IMR-90 (cell line): ENCODE measurements around the gene EML6. TPM values are rescaled to one million over a fixed set of nuclear protein-coding genes. Genes with fewer than 3 reads are reported as not detected.

Experiments used
- ATAC-seq: fragments of 200-7000 bp; cut with Tn5 transposase; 2 replicates; pipeline ENCODE4 v1.9.1; 2020; ENCODE audit warnings: low read depth, mild to moderate bottlenecking, moderate library complexity
- BruUV-seq: library from RNA; stranded (reverse); fragments of 400-500 nt; replicated peaks from 2 replicates; lab custom pipeline; 2021; lab: Mats Ljungman, UMichigan
- CTCF ChIA-PET: fragments of 300-600 bp; formaldehyde crosslinking; extraction: SDS; loops from one replicate; lab custom pipeline; 2021; ENCODE audit warnings: antibody characterized with exemption; lab: Yijun Ruan, JAX
- POLR2A ChIA-PET: fragments of 300-600 bp; sonication (Branson Sonifier 250); formaldehyde crosslinking; loops from one replicate; lab custom pipeline; 2022; ENCODE audit warnings: antibody characterized with exemption; ENCODE audit not compliant: unreplicated experiment; lab: Charles Lee
- DNase-seq: peaks from one replicate; pipeline ENCODE4 v3.0.0; 2013
- H2AFZ ChIP-seq: replicated peaks from 2 replicates; pipeline ENCODE3; 2013; ENCODE audit warnings: low read length, mild to moderate bottlenecking; ENCODE audit not compliant: poor library complexity
- H2AK5ac ChIP-seq: 2 replicates; pipeline ENCODE4 v1.6.1; 2013; ENCODE audit warnings: low read depth, low read length, inconsistent platforms
- H2AK9ac ChIP-seq: replicated peaks from 2 replicates; pipeline ENCODE3; 2013; ENCODE audit warnings: mild to moderate bottlenecking, low read depth, low read length, moderate library complexity; ENCODE audit not compliant: poor library complexity
- H2BK120ac ChIP-seq: 2 replicates; pipeline ENCODE4 v1.6.1; 2013; ENCODE audit warnings: low read depth, low read length, inconsistent platforms
- H2BK15ac ChIP-seq: 3 replicates; pipeline ENCODE4 v1.6.1; 2013; ENCODE audit warnings: low read depth, low read length, inconsistent platforms
- H2BK20ac ChIP-seq: 2 replicates; pipeline ENCODE4 v1.6.1; 2013; ENCODE audit warnings: low read depth, mild to moderate bottlenecking, inconsistent platforms, low read length, moderate library complexity
- H2BK5ac ChIP-seq: 2 replicates; pipeline ENCODE4 v1.6.1; 2013; ENCODE audit warnings: mild to moderate bottlenecking, low read depth, low read length, inconsistent platforms; ENCODE audit not compliant: poor library complexity, severe bottlenecking
- H3K14ac ChIP-seq: replicated peaks from 2 replicates; pipeline ENCODE4 v1.6.1; 2013; ENCODE audit warnings: low read depth, low read length, inconsistent platforms
- H3K18ac ChIP-seq: 2 replicates; pipeline ENCODE4 v1.6.1; 2013; ENCODE audit warnings: low read depth, low read length, control low read depth
- H3K23ac ChIP-seq: 2 replicates; pipeline ENCODE4 v1.6.1; 2013; ENCODE audit warnings: low read depth, low read length, inconsistent platforms
- H3K27ac ChIP-seq: 2 replicates; pipeline ENCODE4 v1.5.1; 2013; ENCODE audit warnings: mild to moderate bottlenecking, control low read depth, low read length; ENCODE audit not compliant: insufficient read depth
- H3K27me3 ChIP-seq: 2 replicates; pipeline ENCODE4 v1.6.1; 2013; ENCODE audit warnings: low read length; ENCODE audit not compliant: control insufficient read depth, insufficient read depth
- H3K36me3 ChIP-seq: 2 replicates; pipeline ENCODE4 v1.6.1; 2013; ENCODE audit warnings: low read length, mixed read lengths; ENCODE audit not compliant: control insufficient read depth, insufficient read depth
- H3K4ac ChIP-seq: 2 replicates; pipeline ENCODE4 v1.6.1; 2013; ENCODE audit warnings: low read depth, low read length, inconsistent platforms
- H3K4me1 ChIP-seq: 2 replicates; pipeline ENCODE4 v1.6.1; 2013; ENCODE audit warnings: low read length, mixed read lengths; ENCODE audit not compliant: control insufficient read depth, insufficient read depth
- H3K4me2 ChIP-seq: 2 replicates; pipeline ENCODE4 v1.6.1; 2013; ENCODE audit warnings: low read depth, mild to moderate bottlenecking, control low read depth, low read length, moderate library complexity
- H3K4me3 ChIP-seq: 2 replicates; pipeline ENCODE4 v1.5.1; 2013; ENCODE audit warnings: low read depth, mild to moderate bottlenecking, control low read depth, low read length, moderate library complexity; ENCODE audit not compliant: insufficient read depth
- H3K56ac ChIP-seq: 2 replicates; pipeline ENCODE4 v1.6.1; 2013; ENCODE audit warnings: low read length, inconsistent platforms; ENCODE audit not compliant: insufficient read depth; ENCODE audit errors: extremely low read depth
- H3K79me1 ChIP-seq, 2 experiments: 2 replicates each; pipeline ENCODE4 v1.6.1; 2013; ENCODE audit warnings: low read length in 2 of 2, inconsistent platforms in 1 of 2, low read depth in 1 of 2
- H3K9ac ChIP-seq: 2 replicates; pipeline ENCODE4 v1.6.1; 2013; ENCODE audit warnings: low read depth, low read length, control low read depth
- H3K9me1 ChIP-seq: 2 replicates; pipeline ENCODE4 v1.6.1; 2013; ENCODE audit warnings: low read length, inconsistent platforms; ENCODE audit not compliant: insufficient read depth
- H3K9me3 ChIP-seq: 2 replicates; pipeline ENCODE4 v1.6.1; 2013; ENCODE audit warnings: low read length; ENCODE audit not compliant: control insufficient read depth, insufficient read depth
- H4K20me1 ChIP-seq: 2 replicates; pipeline ENCODE4 v1.6.1; 2013; ENCODE audit warnings: low read length, inconsistent platforms; ENCODE audit not compliant: insufficient read depth
- H4K5ac ChIP-seq: 2 replicates; pipeline ENCODE4 v1.6.1; 2013; ENCODE audit warnings: mild to moderate bottlenecking, low read depth, low read length, control low read depth
- H4K8ac ChIP-seq, 2 experiments: 2 replicates each; pipeline ENCODE4 v1.6.1; 2013; ENCODE audit warnings: low read depth in 2 of 2, low read length in 2 of 2, control low read depth in 1 of 2, inconsistent platforms in 1 of 2
- H4K91ac ChIP-seq: 2 replicates; pipeline ENCODE4 v1.6.1; 2013; ENCODE audit warnings: low read depth, low read length, inconsistent platforms; ENCODE audit not compliant: insufficient read depth
- BHLHE40 ChIP-seq: fragments of 150-350 bp; IDR thresholded peaks from 2 replicates; pipeline ENCODE4 v1.6.1; 2016; ENCODE audit warnings: mild to moderate bottlenecking, low read depth, low read length
- CEBPB ChIP-seq: IDR thresholded peaks from 2 replicates; pipeline ENCODE4 v1.6.1; 2012; ENCODE audit warnings: low read depth, low read length, improper control_type of control experiment
- MAFK ChIP-seq: IDR thresholded peaks from 2 replicates; pipeline ENCODE4 v1.6.1; 2012; ENCODE audit warnings: low read depth, low read length, improper control_type of control experiment
- MXI1 ChIP-seq: IDR thresholded peaks from 2 replicates; pipeline ENCODE4 v1.6.1; 2012; ENCODE audit warnings: low read depth, mild to moderate bottlenecking, low read length, moderate library complexity, borderline replicate concordance
- NFE2L2 ChIP-seq: fragments of 150-350 bp; IDR thresholded peaks from 2 replicates; pipeline ENCODE4 v1.6.1; 2016; ENCODE audit warnings: low read depth, mild to moderate bottlenecking, low read length
- POLR2A ChIP-seq: IDR thresholded peaks from 2 replicates; pipeline ENCODE4 v1.6.1; 2012; ENCODE audit warnings: mild to moderate bottlenecking, low read depth, low read length
- RAD21 ChIP-seq: IDR thresholded peaks from 2 replicates; pipeline ENCODE4 v1.6.1; 2012; ENCODE audit warnings: low read length, improper control_type of control experiment
- RCOR1 ChIP-seq: IDR thresholded peaks from 2 replicates; pipeline ENCODE4 v1.6.1; 2012; ENCODE audit warnings: mild to moderate bottlenecking, low read length, improper control_type of control experiment; ENCODE audit not compliant: insufficient replicate concordance
- RFX5 ChIP-seq: IDR thresholded peaks from 2 replicates; pipeline ENCODE4 v1.8.0; 2012; ENCODE audit warnings: low read depth, mild to moderate bottlenecking, low read length, moderate library complexity
- SMC3 ChIP-seq: fragments of 150-350 bp; IDR thresholded peaks from 2 replicates; pipeline ENCODE4 v1.6.1; 2016; ENCODE audit warnings: low read depth, mild to moderate bottlenecking, antibody characterized with exemption, low read length, moderate library complexity
- WGBS, 2 experiments: methylation state at CpG; one replicate each; pipeline versions ENCODE4 v1.1.5 to v1.1.7; 2013; ENCODE audit warnings: missing lambda C conversion rate in 2 of 2; ENCODE audit not compliant: insufficient read length in 1 of 2; ENCODE audit errors: extremely low coverage in 2 of 2; 5-methylcytosine and 5-hydroxymethylcytosine counted together
- dilution Hi-C: fragments of 300-500 bp; cut with HindIII; formaldehyde crosslinking; loops from one replicate; pipeline ENCODE4 v1.14.3; 2018; ENCODE audit warnings: low sequenced_read_pairs; ENCODE audit not compliant: unreplicated experiment
- in situ Hi-C: fragments of 300-500 bp; cut with MboI; formaldehyde crosslinking; loops from 3 replicates; pipeline ENCODE4 v1.14.3; 2019; ENCODE audit warnings: low sequenced_read_pairs, inconsistent platforms, mixed read lengths
- intact Hi-C: fragments of 100-400 bp; cut with micrococcal nuclease; formaldehyde crosslinking; loops from 2 replicates; pipeline ENCODE4 v1.10.0; 2022
- polyA plus RNA-seq, 3 experiments: library from polyadenylated mRNA; depleted of rRNA; stranded (reverse); fragments of >200 nt; gene quantifications; 2 replicates each; pipeline ENCODE4 v1.2.3, GENCODE V29; 2012; ENCODE audit warnings: low replicate concordance in 1 of 3
- total RNA-seq: library from RNA; depleted of rRNA; stranded (reverse); fragments of >200 nt; gene quantifications from 2 replicates; pipeline ENCODE4 v1.2.3, GENCODE V29; 2012
- TF ChIP-seq, protein P1 (sequence below): fragments of 150-350 bp; IDR thresholded peaks from 2 replicates; pipeline ENCODE4 v1.6.1; 2016; ENCODE audit warnings: low read depth, mild to moderate bottlenecking, low read length, moderate library complexity, borderline replicate concordance
- TF ChIP-seq, protein P2 (sequence below): conservative IDR thresholded peaks from 2 replicates; pipeline ENCODE4 v1.5.1; 2012; ENCODE audit warnings: mild to moderate bottlenecking, low read depth, low read length, improper control_type of control experiment

The EML6 gene
- total and polyA plus RNA-seq, 2 of the 4 experiments (the other 2 are of a cell fraction), result 0.18 to 0.19 TPM

DNA sequence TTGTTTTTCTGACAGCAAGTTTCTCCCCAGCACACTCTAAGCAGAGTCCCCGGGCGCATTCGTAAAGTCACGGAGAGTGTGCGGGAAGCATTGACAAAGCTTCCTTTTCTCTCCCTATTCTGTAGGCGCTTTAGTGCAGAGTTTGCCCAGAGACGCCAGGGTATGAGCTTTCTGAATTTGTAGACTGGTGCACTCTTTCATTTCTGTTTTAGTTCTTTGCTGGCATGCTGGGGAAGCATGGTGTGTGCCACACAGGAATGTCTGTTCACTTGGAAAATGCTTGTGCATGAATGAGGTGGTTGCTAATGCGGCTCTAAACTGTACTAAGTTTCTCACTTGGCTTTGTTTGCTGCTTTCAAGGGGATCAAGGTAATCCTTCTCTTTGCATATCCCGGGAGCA is 224.2 kb downstream of the EML6 start:
- no peak overlapping the region for H3K9ac ChIP-seq
- H3K79me1 ChIP-seq, result peaks cover 0 to 24% of the 10 kb centered on the region in 2 experiments; a peak in 3 of 4 replicates
- POLR2A ChIA-PET, result no interaction called here
- H3K18ac ChIP-seq, result no peak overlapping the region
- peaks cover 34% of the 10 kb centered on the region for H3K9me1 ChIP-seq
- no peak overlapping the region for H2AK9ac ChIP-seq
- H2BK15ac ChIP-seq, result no peak overlapping the region
- no peak overlapping the region for H3K27ac ChIP-seq
- intact Hi-C loops (no loop called here), in situ Hi-C loops (no loop called here), dilution Hi-C loops (no loop called here)
- H3K4ac ChIP-seq, result no peak overlapping the region
- ATAC-seq, result no peak
- H4K20me1 ChIP-seq, result no peaks in the 10 kb centered on the region
- 100% methylated on average over 1 of the region's 9 CpGs; no CpG with 5 or more reads in 1 of the 2 experiments for WGBS, 2 experiments
- H3K27me3 ChIP-seq, result no peaks in the 10 kb centered on the region; the same call in 1 of the 2 replicates
- no peak overlapping the region for H2BK120ac ChIP-seq
- peaks cover 29% of the 10 kb centered on the region for H3K4me1 ChIP-seq
- no peaks in the 10 kb centered on the region for H3K9me3 ChIP-seq
- no peak overlapping the region for H4K91ac ChIP-seq
- H3K23ac ChIP-seq, result no peak overlapping the region
- no peak for DNase-seq
- H4K5ac ChIP-seq, result no peak overlapping the region
- no peak overlapping the region for H2BK5ac ChIP-seq
- H2AK5ac ChIP-seq, result no peak overlapping the region
- no peak overlapping the region for H2AFZ ChIP-seq
- H4K8ac ChIP-seq, result no peak overlapping the region
- no TSS peak for BruUV-seq
- H3K36me3 ChIP-seq, result no peaks in the 10 kb centered on the region
- H3K4me3 ChIP-seq, result no peak overlapping the region
- no peak overlapping the region for H2BK20ac ChIP-seq
- H3K14ac ChIP-seq, result no peak overlapping the region
- H3K4me2 ChIP-seq, result no peak overlapping the region
- CTCF ChIA-PET, result interaction anchor here (0.6 kb wide), 1 partner anchor 69 kb away, joined by 3 read pairs; no protein-coding TSS in a partner anchor
- no peak for TF ChIP-seq MAFK
- TF ChIP-seq BHLHE40, result no peak
- TF ChIP-seq RFX5, result no peak
- no peak for TF ChIP-seq MXI1
- TF ChIP-seq, protein P1, sequence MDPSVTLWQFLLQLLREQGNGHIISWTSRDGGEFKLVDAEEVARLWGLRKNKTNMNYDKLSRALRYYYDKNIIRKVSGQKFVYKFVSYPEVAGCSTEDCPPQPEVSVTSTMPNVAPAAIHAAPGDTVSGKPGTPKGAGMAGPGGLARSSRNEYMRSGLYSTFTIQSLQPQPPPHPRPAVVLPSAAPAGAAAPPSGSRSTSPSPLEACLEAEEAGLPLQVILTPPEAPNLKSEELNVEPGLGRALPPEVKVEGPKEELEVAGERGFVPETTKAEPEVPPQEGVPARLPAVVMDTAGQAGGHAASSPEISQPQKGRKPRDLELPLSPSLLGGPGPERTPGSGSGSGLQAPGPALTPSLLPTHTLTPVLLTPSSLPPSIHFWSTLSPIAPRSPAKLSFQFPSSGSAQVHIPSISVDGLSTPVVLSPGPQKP, result no peak
- no peak for TF ChIP-seq CEBPB
- TF ChIP-seq RCOR1, result no peak
- TF ChIP-seq NFE2L2, result no peak
- TF ChIP-seq, protein P2, sequence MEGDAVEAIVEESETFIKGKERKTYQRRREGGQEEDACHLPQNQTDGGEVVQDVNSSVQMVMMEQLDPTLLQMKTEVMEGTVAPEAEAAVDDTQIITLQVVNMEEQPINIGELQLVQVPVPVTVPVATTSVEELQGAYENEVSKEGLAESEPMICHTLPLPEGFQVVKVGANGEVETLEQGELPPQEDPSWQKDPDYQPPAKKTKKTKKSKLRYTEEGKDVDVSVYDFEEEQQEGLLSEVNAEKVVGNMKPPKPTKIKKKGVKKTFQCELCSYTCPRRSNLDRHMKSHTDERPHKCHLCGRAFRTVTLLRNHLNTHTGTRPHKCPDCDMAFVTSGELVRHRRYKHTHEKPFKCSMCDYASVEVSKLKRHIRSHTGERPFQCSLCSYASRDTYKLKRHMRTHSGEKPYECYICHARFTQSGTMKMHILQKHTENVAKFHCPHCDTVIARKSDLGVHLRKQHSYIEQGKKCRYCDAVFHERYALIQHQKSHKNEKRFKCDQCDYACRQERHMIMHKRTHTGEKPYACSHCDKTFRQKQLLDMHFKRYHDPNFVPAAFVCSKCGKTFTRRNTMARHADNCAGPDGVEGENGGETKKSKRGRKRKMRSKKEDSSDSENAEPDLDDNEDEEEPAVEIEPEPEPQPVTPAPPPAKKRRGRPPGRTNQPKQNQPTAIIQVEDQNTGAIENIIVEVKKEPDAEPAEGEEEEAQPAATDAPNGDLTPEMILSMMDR, result no peak
- no peak for TF ChIP-seq RAD21
- TF ChIP-seq POLR2A, result no peak
- TF ChIP-seq SMC3, result no peak
- H3K56ac ChIP-seq, result no peak overlapping the region
